ENCODE results near the gene RBP3.

DNA sequence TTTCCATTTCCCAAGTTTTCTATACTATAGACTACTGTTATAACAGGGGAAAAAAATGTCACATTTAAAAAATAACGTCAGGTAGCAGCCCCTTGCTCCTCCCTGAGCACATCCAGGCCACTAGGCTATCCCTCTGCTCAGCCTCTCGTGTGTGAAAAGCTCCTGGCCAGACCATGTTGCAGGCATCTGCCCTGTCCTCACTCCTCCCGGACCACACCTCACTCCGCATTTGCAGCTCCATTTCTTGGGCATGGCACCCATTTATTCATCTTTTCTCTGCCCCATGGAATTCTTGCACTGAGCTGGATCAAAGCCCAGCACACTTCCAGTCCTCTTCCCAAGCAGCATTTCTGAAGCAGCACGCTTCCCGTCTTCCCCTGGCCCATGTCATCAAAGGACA lies 27.4 kb upstream of the RBP3 start:
- TF ChIP-seq, protein P1, sequence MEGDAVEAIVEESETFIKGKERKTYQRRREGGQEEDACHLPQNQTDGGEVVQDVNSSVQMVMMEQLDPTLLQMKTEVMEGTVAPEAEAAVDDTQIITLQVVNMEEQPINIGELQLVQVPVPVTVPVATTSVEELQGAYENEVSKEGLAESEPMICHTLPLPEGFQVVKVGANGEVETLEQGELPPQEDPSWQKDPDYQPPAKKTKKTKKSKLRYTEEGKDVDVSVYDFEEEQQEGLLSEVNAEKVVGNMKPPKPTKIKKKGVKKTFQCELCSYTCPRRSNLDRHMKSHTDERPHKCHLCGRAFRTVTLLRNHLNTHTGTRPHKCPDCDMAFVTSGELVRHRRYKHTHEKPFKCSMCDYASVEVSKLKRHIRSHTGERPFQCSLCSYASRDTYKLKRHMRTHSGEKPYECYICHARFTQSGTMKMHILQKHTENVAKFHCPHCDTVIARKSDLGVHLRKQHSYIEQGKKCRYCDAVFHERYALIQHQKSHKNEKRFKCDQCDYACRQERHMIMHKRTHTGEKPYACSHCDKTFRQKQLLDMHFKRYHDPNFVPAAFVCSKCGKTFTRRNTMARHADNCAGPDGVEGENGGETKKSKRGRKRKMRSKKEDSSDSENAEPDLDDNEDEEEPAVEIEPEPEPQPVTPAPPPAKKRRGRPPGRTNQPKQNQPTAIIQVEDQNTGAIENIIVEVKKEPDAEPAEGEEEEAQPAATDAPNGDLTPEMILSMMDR (IDR thresholded peaks at IDR 0.05; ENCODE audit: borderline replicate concordance, extremely low read depth, low read length, poor library complexity, severe bottlenecking) = no peak
- TF ChIP-seq EZH2 (IDR thresholded peaks at IDR 0.05; ENCODE audit: borderline replicate concordance, low read depth, low read length, severe bottlenecking) = no peak

Data from DND-41 (cell line).